OCI-LY7 (cell line): ENCODE data around the gene KL.

Experiments used
- EZH2phosphoT487 ChIP-seq: fragments of 200-600 bp; sonication (generic); IDR thresholded peaks from 2 replicates; pipeline ENCODE4 v1.6.1; 2018; ENCODE audit warnings: low read depth, borderline replicate concordance, mild to moderate bottlenecking, mixed run types, antibody characterized with exemption, low read length, moderate library complexity, mixed read lengths
- TF ChIP-seq, protein P1 (sequence below): fragments of 200-600 bp; sonication (generic); conservative IDR thresholded peaks from 2 replicates; pipeline ENCODE4 v1.5.1; 2014; ENCODE audit warnings: mild to moderate bottlenecking, antibody characterized with exemption, low read length, moderate library complexity, mixed read lengths

DNA sequence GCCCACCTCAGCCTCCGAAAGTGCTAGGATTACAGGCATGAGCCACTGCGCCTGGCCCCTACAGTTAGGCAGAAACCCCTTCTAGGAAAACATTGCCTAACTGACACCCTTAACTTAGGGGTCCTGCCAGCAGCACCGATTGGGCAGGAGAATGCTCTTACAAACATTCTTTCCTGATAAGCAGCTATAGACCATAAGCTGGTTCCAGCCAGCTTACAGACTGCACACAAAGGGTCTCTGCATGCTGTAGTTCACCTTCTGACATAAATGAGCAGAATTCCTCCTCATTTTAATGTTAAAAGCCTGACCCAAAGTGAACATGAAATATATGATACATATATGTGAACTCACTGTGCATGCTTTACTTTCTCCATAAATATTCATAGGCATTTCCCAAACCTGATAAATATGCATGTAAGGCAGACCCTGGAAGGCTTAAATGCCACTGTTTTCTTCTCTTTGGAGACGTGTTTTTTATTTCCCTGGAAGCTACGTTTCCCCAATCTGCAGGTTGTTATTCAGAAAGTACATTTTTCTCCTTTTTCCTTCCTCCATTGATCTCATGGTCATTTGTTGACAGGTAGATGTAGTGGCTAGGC lies 48.5 kb upstream of the KL start:
- TF ChIP-seq, protein P1, sequence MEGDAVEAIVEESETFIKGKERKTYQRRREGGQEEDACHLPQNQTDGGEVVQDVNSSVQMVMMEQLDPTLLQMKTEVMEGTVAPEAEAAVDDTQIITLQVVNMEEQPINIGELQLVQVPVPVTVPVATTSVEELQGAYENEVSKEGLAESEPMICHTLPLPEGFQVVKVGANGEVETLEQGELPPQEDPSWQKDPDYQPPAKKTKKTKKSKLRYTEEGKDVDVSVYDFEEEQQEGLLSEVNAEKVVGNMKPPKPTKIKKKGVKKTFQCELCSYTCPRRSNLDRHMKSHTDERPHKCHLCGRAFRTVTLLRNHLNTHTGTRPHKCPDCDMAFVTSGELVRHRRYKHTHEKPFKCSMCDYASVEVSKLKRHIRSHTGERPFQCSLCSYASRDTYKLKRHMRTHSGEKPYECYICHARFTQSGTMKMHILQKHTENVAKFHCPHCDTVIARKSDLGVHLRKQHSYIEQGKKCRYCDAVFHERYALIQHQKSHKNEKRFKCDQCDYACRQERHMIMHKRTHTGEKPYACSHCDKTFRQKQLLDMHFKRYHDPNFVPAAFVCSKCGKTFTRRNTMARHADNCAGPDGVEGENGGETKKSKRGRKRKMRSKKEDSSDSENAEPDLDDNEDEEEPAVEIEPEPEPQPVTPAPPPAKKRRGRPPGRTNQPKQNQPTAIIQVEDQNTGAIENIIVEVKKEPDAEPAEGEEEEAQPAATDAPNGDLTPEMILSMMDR, result no peak
- TF ChIP-seq EZH2phosphoT487, result no peak
